HepG2 (cell line): ENCODE results near the gene GDF9. TPM values are rescaled to one million over a fixed set of nuclear protein-coding genes. Genes with fewer than 3 reads are reported as not detected.

Experiments
- DZIP1 ChIP-seq: sonication (generic); formaldehyde crosslinking; IDR thresholded peaks from 2 replicates; pipeline ENCODE4 v1.5.0; 2020; ENCODE audit warnings: mild to moderate bottlenecking, missing genetic modification reagents
- E2F5 ChIP-seq: sonication (generic); formaldehyde crosslinking; conservative IDR thresholded peaks from 2 replicates; pipeline ENCODE4 v1.4.0; 2020; ENCODE audit warnings: missing genetic modification reagents
- FOXC1 ChIP-seq: sonication (generic); formaldehyde crosslinking; IDR thresholded peaks from 2 replicates; pipeline ENCODE4 v1.8.0; 2022; ENCODE audit warnings: mild to moderate bottlenecking, missing genetic modification reagents, borderline replicate concordance
- HCFC1 ChIP-seq: fragments of 150-350 bp; IDR thresholded peaks from 2 replicates; pipeline ENCODE4 v1.6.1; 2014; ENCODE audit warnings: low read depth, low read length
- HNF1A ChIP-seq, 2 experiments: sonication (generic) in 1 of 2; formaldehyde crosslinking in 1 of 2; IDR thresholded peaks; 2 replicates each; pipeline versions ENCODE4 v1.4.0 to v1.6.1; 2016 to 2020; ENCODE audit warnings: borderline replicate concordance in 1 of 2, low read depth in 1 of 2, mild to moderate bottlenecking in 1 of 2, missing genetic modification reagents in 1 of 2
- HOXA5 ChIP-seq: sonication (generic); formaldehyde crosslinking; IDR thresholded peaks from 2 replicates; pipeline ENCODE4 v1.4.0; 2020; ENCODE audit warnings: missing genetic modification reagents
- NCOA5 ChIP-seq: sonication (generic); formaldehyde crosslinking; IDR thresholded peaks from 2 replicates; pipeline ENCODE4 v1.4.0; 2020; ENCODE audit warnings: missing genetic modification reagents
- NFIB ChIP-seq: sonication (generic); formaldehyde crosslinking; IDR thresholded peaks from 2 replicates; pipeline ENCODE4 v1.9.0; 2021; ENCODE audit warnings: missing genetic modification reagents, mild to moderate bottlenecking, borderline replicate concordance
- STAT5B ChIP-seq: sonication (generic); formaldehyde crosslinking; IDR thresholded peaks from 2 replicates; pipeline ENCODE4 v1.4.0; 2020; ENCODE audit warnings: missing genetic modification reagents
- TEF ChIP-seq: sonication (generic); formaldehyde crosslinking; IDR thresholded peaks from 2 replicates; pipeline ENCODE4 v1.5.0; 2020; ENCODE audit warnings: missing genetic modification reagents
- XRCC5 ChIP-seq: fragments of 200-400 bp; formaldehyde crosslinking; optimal IDR thresholded peaks from 2 replicates; pipeline ENCODE3; 2017; ENCODE audit warnings: mild to moderate bottlenecking, low read length
- ZBTB34 ChIP-seq: sonication (generic); formaldehyde crosslinking; IDR thresholded peaks from 2 replicates; pipeline ENCODE4 v1.8.0; 2022; ENCODE audit warnings: mild to moderate bottlenecking, missing genetic modification reagents
- ZFP91 ChIP-seq: sonication (generic); formaldehyde crosslinking; IDR thresholded peaks from 2 replicates; pipeline ENCODE4 v1.9.0; 2022; ENCODE audit warnings: missing genetic modification reagents, mild to moderate bottlenecking, borderline replicate concordance
- ZMYM4 ChIP-seq: sonication (generic); formaldehyde crosslinking; IDR thresholded peaks from 2 replicates; pipeline ENCODE4 v1.8.1; 2023; ENCODE audit warnings: mild to moderate bottlenecking, missing genetic modification reagents
- ZNF572 ChIP-seq: sonication (generic); formaldehyde crosslinking; IDR thresholded peaks from 2 replicates; pipeline ENCODE4 v1.5.1; 2020; ENCODE audit warnings: mild to moderate bottlenecking, missing genetic modification reagents
- ZNF776 ChIP-seq: sonication (generic); formaldehyde crosslinking; IDR thresholded peaks from 2 replicates; pipeline ENCODE4 v1.4.0; 2020; ENCODE audit warnings: mild to moderate bottlenecking, missing genetic modification reagents
- polyA plus RNA-seq, 8 experiments: library from polyadenylated mRNA; depleted of rRNA in 3 of 8; stranded (reverse) in 7 of 8; unstranded in 1 of 8; fragments of >200 nt; fragmentation: Illumina TruSeq in 4 of 8; extraction: Trizol in 4 of 8; gene quantifications; 2 replicates each; pipeline versions ENCODE4 v1.2.1 to v1.2.3, GENCODE V29; 2011 to 2016; ENCODE audit warnings: low read depth in 4 of 8, missing spikeins in 1 of 8, mixed read lengths in 1 of 8; ENCODE audit not compliant: insufficient read depth in 1 of 8
- total RNA-seq, 5 experiments: library from RNA; depleted of rRNA; stranded (reverse); fragments of >200 nt; fragmentation: Illumina TruSeq; extraction: Trizol; gene quantifications; 2 replicates each; pipeline ENCODE4 v1.2.3, GENCODE V29; 2016; ENCODE audit warnings: low read depth in 1 of 5

GDF9 gene
- total and polyA plus RNA-seq, 2 of the 13 experiments (the other 11 are each of a cell fraction or from before 2014, with no cell fraction given) = 0.33 to 0.38 TPM

GRCh38 chr5:132866342-132867045, at the start of gene GDF9, which contains the start of gene UQCRQ (continued):
- TF ChIP-seq E2F5 (CRISPR knock-in tag) (no peak; the same call in none of the 2 replicates), ZNF776 (CRISPR knock-in tag) (no peak; the same call in 1 of the 2 replicates), HOXA5 (CRISPR knock-in tag) (0 out of 2 replicates have a peak, but pooled peaks have one; percentile 42), ZMYM4 (CRISPR knock-in tag) (peak; percentile 96), STAT5B (CRISPR knock-in tag) (no peak), DZIP1 (CRISPR knock-in tag) (no peak), ZBTB34 (CRISPR knock-in tag) (peak; percentile 79; the same call in 1 of the 2 replicates), TEF (no peak), XRCC5 (peak; percentile 95), NCOA5 (no peak), ZNF572 (CRISPR knock-in tag) (no peak), HNF1A (IDR thresholded peaks at IDR 0.05; ENCODE audit: low read depth) (peak; percentile 42; the same call in 1 of the 2 replicates), HNF1A (CRISPR knock-in tag; IDR thresholded peaks at IDR 0.05; ENCODE audit: borderline replicate concordance) (peak; percentile 48; the same call in 1 of the 2 replicates), FOXC1 (peak; percentile 38; the same call in 1 of the 2 replicates), NFIB (no peak), HCFC1 (peak; percentile 42), ZFP91 (CRISPR knock-in tag) (peak; percentile 90; the same call in 1 of the 2 replicates)
